GM12878 (cell line): ENCODE data around the gene FANCM. TPM values are rescaled to one million over a fixed set of nuclear protein-coding genes. Genes with fewer than 3 reads are reported as not detected.
A peak's percentile ranks its signal among the peaks of the same experiment; 100 is the strongest.

Source experiments
- ATAC-seq: fragments of 200-7000 bp; cut with Tn5 transposase; 3 replicates; pipeline ENCODE4 v1.9.1; 2020; ENCODE audit warnings: mild to moderate bottlenecking, moderate library complexity
- BruUV-seq: library from RNA; stranded (reverse); fragments of 400-500 nt; replicated peaks from 2 replicates; lab custom pipeline; 2021; lab: Mats Ljungman, UMichigan
- CTCF ChIA-PET: fragments of 300-600 bp; sonication (Branson Sonifier 250); formaldehyde crosslinking; extraction: SDS; loops from one replicate; lab custom pipeline; 2021; ENCODE audit warnings: inconsistent platforms; lab: Yijun Ruan, JAX
- POLR2A ChIA-PET: fragments of 350-600 bp; formaldehyde crosslinking; extraction: SDS; loops from one replicate; lab custom pipeline; 2021; ENCODE audit warnings: inconsistent platforms; lab: Charles Lee
- RAD21 ChIA-PET: fragments of 300-600 bp; sonication (Branson Sonifier 250); formaldehyde crosslinking; loops from one replicate; lab custom pipeline; 2023; ENCODE audit warnings: antibody characterized with exemption; ENCODE audit not compliant: unreplicated experiment; lab: Charles Lee
- SMC1A ChIA-PET: fragments of 300-600 bp; sonication (Branson Sonifier 250); formaldehyde crosslinking; loops from one replicate; lab custom pipeline; 2023; ENCODE audit not compliant: unreplicated experiment, uncharacterized antibody; lab: Charles Lee
- DNase-seq: peaks from one replicate; pipeline ENCODE4 v3.0.0-alpha.2; 2011; ENCODE audit warnings: low read depth, low spot score
- FAIRE-seq: peaks from 3 replicates; lab custom pipeline; 2011; peaks lifted over from hg19 to GRCh38; lab: Jason Lieb, UNC
- H2AFZ ChIP-seq: 2 replicates; pipeline ENCODE4 v1.6.0; 2011; ENCODE audit warnings: low read depth, low read length, control low read depth; ENCODE audit not compliant: control insufficient read depth
- H3K27ac ChIP-seq: 2 replicates; pipeline ENCODE4 v1.5.1; 2011; ENCODE audit warnings: control low read depth; ENCODE audit not compliant: control insufficient read depth, insufficient read depth
- H3K27me3 ChIP-seq, 2 experiments: replicated peaks in 1 of 2; 2 replicates each; pipeline versions ENCODE4 v1.6.0 to v1.6.1; 2011; ENCODE audit warnings: low read length in 1 of 2; ENCODE audit not compliant: control insufficient read depth in 2 of 2, insufficient read depth in 2 of 2
- H3K36me3 ChIP-seq, 2 experiments: 2 replicates each; pipeline ENCODE4 v1.5.1; 2011; ENCODE audit warnings: low read length in 1 of 2; ENCODE audit not compliant: control insufficient read depth in 2 of 2, insufficient read depth in 2 of 2
- H3K4me1 ChIP-seq: 2 replicates; pipeline ENCODE4 v1.6.1; 2011; ENCODE audit warnings: mild to moderate bottlenecking, low read length, moderate library complexity, mixed read lengths; ENCODE audit not compliant: control insufficient read depth, insufficient read depth
- H3K4me2 ChIP-seq: 2 replicates; pipeline ENCODE4 v1.6.0; 2011; ENCODE audit warnings: control low read depth; ENCODE audit not compliant: control insufficient read depth, insufficient read depth
- H3K4me3 ChIP-seq: fragments of 200-600 bp; sonication (generic); 2 replicates; pipeline ENCODE4 v1.5.1; 2016
- H3K79me2 ChIP-seq: 2 replicates; pipeline ENCODE4 v1.6.0; 2011; ENCODE audit warnings: low read length; ENCODE audit not compliant: control insufficient read depth, insufficient read depth
- H3K9ac ChIP-seq: 2 replicates; pipeline ENCODE4 v1.8.0; 2011; ENCODE audit warnings: low read length, control low read depth, mixed read lengths; ENCODE audit not compliant: control insufficient read depth, insufficient read depth
- H3K9me3 ChIP-seq: replicated peaks from 3 replicates; pipeline ENCODE4 v1.5.1; 2011; ENCODE audit warnings: mild to moderate bottlenecking, low read length; ENCODE audit not compliant: control insufficient read depth, insufficient read depth
- H4K20me1 ChIP-seq: 2 replicates; pipeline ENCODE4 v1.6.0; 2011; ENCODE audit not compliant: control insufficient read depth, insufficient read depth
- BACH1 ChIP-seq: fragments of 450-650 bp; IDR thresholded peaks from 2 replicates; pipeline ENCODE4 v1.6.1; 2017; ENCODE audit warnings: mild to moderate bottlenecking, borderline replicate concordance
- IRF4 ChIP-seq: IDR thresholded peaks from 2 replicates; pipeline ENCODE4 v1.6.1; 2011; ENCODE audit warnings: low read depth, low read length
- JUNB ChIP-seq: IDR thresholded peaks from 2 replicates; pipeline ENCODE4 v1.6.1; 2016; ENCODE audit warnings: antibody characterized with exemption, mild to moderate bottlenecking
- PML ChIP-seq: IDR thresholded peaks from 2 replicates; pipeline ENCODE4 v1.6.1; 2012; ENCODE audit warnings: low read length, inconsistent platforms
- RAD21 ChIP-seq: IDR thresholded peaks from 2 replicates; pipeline ENCODE4 v1.6.1; 2011; ENCODE audit warnings: mild to moderate bottlenecking, low read depth, low read length, moderate library complexity; ENCODE audit not compliant: insufficient read depth
- RUNX3 ChIP-seq: IDR thresholded peaks from 2 replicates; pipeline ENCODE4 v1.6.1; 2012; ENCODE audit warnings: low read length, inconsistent platforms
- TBL1XR1 ChIP-seq: IDR thresholded peaks from 2 replicates; pipeline ENCODE4 v1.6.1; 2012; ENCODE audit warnings: low read depth, low read length, improper control_type of control experiment
- ZNF24 ChIP-seq: fragments of 450-650 bp; IDR thresholded peaks from 2 replicates; pipeline ENCODE4 v1.6.1; 2017; ENCODE audit warnings: antibody characterized with exemption, mild to moderate bottlenecking
- ZNF622 ChIP-seq: fragments of 450-650 bp; IDR thresholded peaks from 2 replicates; pipeline ENCODE4 v1.6.1; 2017; ENCODE audit warnings: mild to moderate bottlenecking, inconsistent platforms
- in situ Hi-C: fragments of 300-500 bp; cut with MboI; formaldehyde crosslinking; loops from 9 replicates; pipeline ENCODE4 v1.14.3; 2018; ENCODE audit warnings: mixed read lengths
- intact Hi-C: fragments of 100-400 bp; cut with micrococcal nuclease; formaldehyde crosslinking; loops from one replicate; pipeline ENCODE4 v1.14.2; 2022; ENCODE audit not compliant: unreplicated experiment
- polyA plus RNA-seq, 11 experiments: library from polyadenylated mRNA; depleted of rRNA in 4 of 11; unstranded in 6 of 11; stranded (reverse) in 5 of 11; fragments of >200 nt; fragmentation: Nextera tagmentation in 4 of 11; fragmentation: Illumina TruSeq in 1 of 11; extraction: Ambion mirVana in 4 of 11; extraction: Trizol in 1 of 11; gene quantifications; 1 replicate in 1 of 11; 2 replicates in 10 of 11; pipeline versions ENCODE4 v1.2.1 to v1.2.3, GENCODE V29; 2011 to 2016; ENCODE audit warnings: inconsistent platforms in 2 of 11, missing spikeins in 2 of 11, low read depth in 1 of 11
- total RNA-seq, 4 experiments: library from RNA; depleted of rRNA in 3 of 4; stranded (reverse); fragments of >200 nt in 3 of 4; fragmentation: Illumina TruSeq in 1 of 4; extraction: Trizol in 1 of 4; gene quantifications; 2 replicates each; pipeline versions ENCODE4 v1.2.1 to v1.2.3, GENCODE V29; 2013 to 2021
- TF ChIP-seq, protein P1 (sequence below), 3 experiments: IDR thresholded peaks in 2 of 3; conservative IDR thresholded peaks in 1 of 3; 2 replicates each; pipeline ENCODE4 v1.5.1; 2011; ENCODE audit warnings: low read depth in 3 of 3, low read length in 3 of 3, mild to moderate bottlenecking in 3 of 3, control low read depth in 2 of 3, moderate library complexity in 2 of 3, inconsistent platforms in 1 of 3, mixed read lengths in 1 of 3; ENCODE audit not compliant: control insufficient read depth in 2 of 3, insufficient read depth in 1 of 3; ENCODE audit errors: extremely low read depth in 1 of 3

FANCM gene
- total and polyA plus RNA-seq, 10 of the 15 experiments (the other 5 are each of a cell fraction or from before 2014, with no cell fraction given) = 6.4 to 17.6 (median 10.6) TPM

DNA sequence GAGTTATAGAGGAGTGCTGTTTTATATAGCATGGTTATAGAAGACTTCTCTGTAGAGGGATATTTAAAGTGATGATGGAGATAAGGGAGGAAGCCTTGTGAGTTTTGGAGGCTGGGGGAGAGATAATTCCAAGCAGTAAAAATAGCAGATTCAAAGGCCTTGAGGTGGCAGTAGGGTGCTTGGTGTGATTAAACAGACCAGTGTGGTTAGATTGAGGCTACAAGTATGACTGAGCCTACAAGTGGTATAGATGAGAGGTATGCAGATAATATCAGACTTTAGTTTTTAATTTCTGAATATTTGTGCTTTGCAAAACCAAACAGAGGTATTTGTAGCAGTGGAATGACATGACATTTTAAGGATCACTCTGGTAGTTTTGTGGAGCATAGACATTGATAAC lies 20.3 kb downstream of the FANCM start:
- no peak overlapping the region for H2AFZ ChIP-seq
- peak; percentile 72 for ATAC-seq
- H3K79me2 ChIP-seq = no peaks in the 10 kb centered on the region
- H3K9ac ChIP-seq = no peak overlapping the region
- H3K27me3 ChIP-seq = no peaks in the 10 kb centered on the region
- FAIRE-seq = no peak
- in situ Hi-C loops (no loop called here), intact Hi-C loops (no loop called here)
- CTCF ChIA-PET = no interaction called here
- no peaks in the 10 kb centered on the region for H4K20me1 ChIP-seq
- no peak for DNase-seq
- SMC1A ChIA-PET = no interaction called here
- RAD21 ChIA-PET = no interaction called here
- no peak overlapping the region for H3K27ac ChIP-seq
- TSS peak; percentile 41 for BruUV-seq
- H3K4me3 ChIP-seq = no peak overlapping the region
- H3K9me3 ChIP-seq = no peaks in the 10 kb centered on the region
- H3K4me2 ChIP-seq = no peak overlapping the region
- H3K4me1 ChIP-seq = no peaks in the 10 kb centered on the region
- TF ChIP-seq JUNB (0 out of 2 replicates have a peak, but pooled peaks have one; percentile 6), RAD21 (peak; percentile 43; the same call in 1 of the 2 replicates), BACH1 (no peak), ZNF24 (no peak), PML (no peak), RUNX3 (peak; percentile 70), ZNF622 (no peak), IRF4 (0 out of 2 replicates have a peak, but pooled peaks have one; percentile 23), TBL1XR1 (no peak)
- TF ChIP-seq, protein P1, sequence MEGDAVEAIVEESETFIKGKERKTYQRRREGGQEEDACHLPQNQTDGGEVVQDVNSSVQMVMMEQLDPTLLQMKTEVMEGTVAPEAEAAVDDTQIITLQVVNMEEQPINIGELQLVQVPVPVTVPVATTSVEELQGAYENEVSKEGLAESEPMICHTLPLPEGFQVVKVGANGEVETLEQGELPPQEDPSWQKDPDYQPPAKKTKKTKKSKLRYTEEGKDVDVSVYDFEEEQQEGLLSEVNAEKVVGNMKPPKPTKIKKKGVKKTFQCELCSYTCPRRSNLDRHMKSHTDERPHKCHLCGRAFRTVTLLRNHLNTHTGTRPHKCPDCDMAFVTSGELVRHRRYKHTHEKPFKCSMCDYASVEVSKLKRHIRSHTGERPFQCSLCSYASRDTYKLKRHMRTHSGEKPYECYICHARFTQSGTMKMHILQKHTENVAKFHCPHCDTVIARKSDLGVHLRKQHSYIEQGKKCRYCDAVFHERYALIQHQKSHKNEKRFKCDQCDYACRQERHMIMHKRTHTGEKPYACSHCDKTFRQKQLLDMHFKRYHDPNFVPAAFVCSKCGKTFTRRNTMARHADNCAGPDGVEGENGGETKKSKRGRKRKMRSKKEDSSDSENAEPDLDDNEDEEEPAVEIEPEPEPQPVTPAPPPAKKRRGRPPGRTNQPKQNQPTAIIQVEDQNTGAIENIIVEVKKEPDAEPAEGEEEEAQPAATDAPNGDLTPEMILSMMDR (IDR thresholded peaks at IDR 0.05 in 2 of 3, conservative IDR thresholded peaks at IDR 0.05 in 1 of 3; ENCODE audit: control insufficient read depth in 2 of 3, extremely low read depth in 1 of 3, insufficient read depth in 1 of 3, low read depth in 3 of 3, low read length in 3 of 3) = peak in 1 of 3 experiments; percentile 39; a peak in 2 of 6 replicates
- POLR2A ChIA-PET = no interaction called here
- peaks cover 0 to 2% of the 10 kb centered on the region in 2 experiments; a peak in 1 of 4 replicates for H3K36me3 ChIP-seq
